ENCODE results near the gene TMEM131.

TMEM131 gene

DNA sequence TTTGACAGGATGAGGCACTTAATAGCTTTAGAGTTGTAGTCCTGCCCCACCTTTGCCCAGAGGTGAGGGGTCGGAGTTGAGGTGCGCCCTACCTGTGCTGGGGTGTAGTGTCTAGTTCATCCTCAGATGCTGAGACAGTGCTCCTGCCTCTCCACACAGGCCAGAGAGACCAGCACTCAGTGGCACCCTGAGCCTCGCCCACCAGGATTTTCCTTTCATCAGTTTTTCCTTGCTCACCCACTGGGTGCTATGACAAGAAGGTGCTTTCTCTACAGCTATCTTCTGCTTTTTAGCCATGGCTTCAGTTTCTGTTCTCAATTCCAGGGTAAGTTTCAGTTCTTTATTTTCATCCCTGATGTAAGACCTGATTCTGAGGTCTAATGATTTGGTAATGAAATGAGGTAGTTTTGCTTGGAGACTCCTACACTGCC is 16.8 kb upstream of the TMEM131 start:
- no peak overlapping the region for H3K4me3 ChIP-seq (ENCODE audit: low read depth, low read length)
- no peak for DNase-seq (ENCODE audit: low read depth, low spot score)
- in situ Hi-C loops (cut with HindIII; ENCODE audit: low sequenced_read_pairs) = no loop called here
- TF ChIP-seq, protein P1, sequence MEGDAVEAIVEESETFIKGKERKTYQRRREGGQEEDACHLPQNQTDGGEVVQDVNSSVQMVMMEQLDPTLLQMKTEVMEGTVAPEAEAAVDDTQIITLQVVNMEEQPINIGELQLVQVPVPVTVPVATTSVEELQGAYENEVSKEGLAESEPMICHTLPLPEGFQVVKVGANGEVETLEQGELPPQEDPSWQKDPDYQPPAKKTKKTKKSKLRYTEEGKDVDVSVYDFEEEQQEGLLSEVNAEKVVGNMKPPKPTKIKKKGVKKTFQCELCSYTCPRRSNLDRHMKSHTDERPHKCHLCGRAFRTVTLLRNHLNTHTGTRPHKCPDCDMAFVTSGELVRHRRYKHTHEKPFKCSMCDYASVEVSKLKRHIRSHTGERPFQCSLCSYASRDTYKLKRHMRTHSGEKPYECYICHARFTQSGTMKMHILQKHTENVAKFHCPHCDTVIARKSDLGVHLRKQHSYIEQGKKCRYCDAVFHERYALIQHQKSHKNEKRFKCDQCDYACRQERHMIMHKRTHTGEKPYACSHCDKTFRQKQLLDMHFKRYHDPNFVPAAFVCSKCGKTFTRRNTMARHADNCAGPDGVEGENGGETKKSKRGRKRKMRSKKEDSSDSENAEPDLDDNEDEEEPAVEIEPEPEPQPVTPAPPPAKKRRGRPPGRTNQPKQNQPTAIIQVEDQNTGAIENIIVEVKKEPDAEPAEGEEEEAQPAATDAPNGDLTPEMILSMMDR (IDR thresholded peaks at IDR 0.05; ENCODE audit: low read depth, low read length) = no peak

DNA sequence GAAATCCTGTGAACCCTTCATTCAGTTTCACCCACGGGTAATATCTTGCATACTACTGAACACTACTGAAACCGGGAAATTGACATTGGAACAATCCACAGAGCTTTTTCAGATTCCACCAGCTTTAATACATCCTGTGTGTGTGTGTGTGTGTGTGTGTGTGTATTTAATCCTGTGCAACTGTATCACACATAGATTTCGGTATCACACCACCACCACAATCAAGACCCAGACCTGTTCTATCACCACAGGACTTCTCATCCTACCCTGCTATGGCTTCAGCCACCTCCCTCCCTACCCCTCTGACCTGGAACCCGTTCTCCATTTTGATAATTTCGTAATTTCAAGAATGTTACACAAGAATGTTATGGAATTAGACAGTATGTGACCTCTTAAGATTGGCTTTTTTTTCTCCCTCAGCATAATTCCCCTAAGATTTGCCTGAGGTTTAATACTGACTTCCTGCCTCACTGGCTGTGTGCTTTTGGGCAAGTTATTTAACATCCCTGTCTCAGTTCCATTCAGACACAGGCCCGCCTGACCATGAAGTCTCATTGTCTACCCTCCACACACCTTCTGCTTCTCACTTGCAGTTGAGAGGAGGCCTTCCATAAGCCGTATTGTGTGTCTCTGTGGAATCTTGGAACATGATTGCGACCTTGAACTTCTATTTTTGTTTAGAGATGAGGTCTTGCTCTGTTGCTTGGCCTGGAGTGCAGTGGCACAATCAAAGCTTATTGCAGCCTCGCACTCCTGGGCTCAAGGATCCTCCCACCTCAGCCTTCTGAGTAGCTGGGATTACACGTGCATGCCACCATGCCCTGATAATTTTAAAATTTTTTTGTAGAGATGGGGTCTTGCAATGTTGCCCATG is 14.4 kb upstream of the TMEM131 start:
- H3K4me3 ChIP-seq (ENCODE audit: low read depth, low read length) = no peak overlapping the region
- TF ChIP-seq, protein P1 (IDR thresholded peaks at IDR 0.05; ENCODE audit: low read depth, low read length) = no peak
- DNase-seq (ENCODE audit: low read depth, low spot score) = no peak
- in situ Hi-C loops (cut with HindIII; ENCODE audit: low sequenced_read_pairs) = no loop called here

DNA sequence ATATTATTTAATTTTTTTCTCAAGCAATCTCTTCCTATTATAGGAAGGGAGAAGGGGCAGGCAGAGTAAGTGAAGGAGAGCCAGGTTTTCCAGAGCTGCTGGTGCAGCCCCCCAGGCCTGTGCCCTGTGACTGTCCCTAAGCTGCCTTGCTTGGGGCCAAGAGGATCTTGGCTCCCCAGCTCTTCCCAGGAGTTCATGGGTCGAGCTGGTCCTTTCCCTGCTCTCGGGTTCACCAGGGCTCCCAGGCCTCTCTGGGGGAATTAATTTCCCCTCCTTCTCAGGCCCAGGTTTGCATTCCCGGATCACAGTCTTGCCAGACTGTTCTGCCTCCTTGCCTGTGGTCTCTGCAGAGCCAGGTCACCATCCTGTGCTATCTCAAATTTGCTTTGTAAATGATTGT is 12.7 kb upstream of the TMEM131 start:
- in situ Hi-C loops (cut with HindIII; ENCODE audit: low sequenced_read_pairs) = no loop called here

DNA sequence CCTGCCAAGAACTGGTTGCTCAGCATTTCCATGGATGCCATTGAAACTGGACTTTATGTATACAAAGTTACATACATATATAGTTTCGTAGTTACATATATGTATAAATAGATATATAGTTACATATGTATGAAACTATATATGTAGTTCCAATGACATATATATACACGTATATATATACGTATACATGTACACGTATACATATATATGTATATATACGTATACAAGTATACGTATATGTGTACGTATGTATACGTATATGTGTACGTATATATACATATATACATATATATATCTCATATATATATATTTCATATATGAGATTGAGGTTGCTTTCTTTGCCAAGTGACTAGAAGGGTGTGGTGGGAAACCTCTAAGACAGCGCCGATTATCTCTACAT is 10.6 kb upstream of the TMEM131 start:
- in situ Hi-C loops (cut with HindIII; ENCODE audit: low sequenced_read_pairs) = no loop called here
- DNase-seq (ENCODE audit: low read depth, low spot score) = no peak
- TF ChIP-seq, protein P1 (IDR thresholded peaks at IDR 0.05; ENCODE audit: low read depth, low read length) = no peak
- no peak overlapping the region for H3K4me3 ChIP-seq (ENCODE audit: low read depth, low read length)

More for the DNA sequence above, 12.7 kb upstream of the TMEM131 start:
- no peak overlapping the region for H3K4me3 ChIP-seq (ENCODE audit: low read depth, low read length)
- no peak for DNase-seq (ENCODE audit: low read depth, low spot score)
- TF ChIP-seq, protein P1 (IDR thresholded peaks at IDR 0.05; ENCODE audit: low read depth, low read length) = no peak

DNA sequence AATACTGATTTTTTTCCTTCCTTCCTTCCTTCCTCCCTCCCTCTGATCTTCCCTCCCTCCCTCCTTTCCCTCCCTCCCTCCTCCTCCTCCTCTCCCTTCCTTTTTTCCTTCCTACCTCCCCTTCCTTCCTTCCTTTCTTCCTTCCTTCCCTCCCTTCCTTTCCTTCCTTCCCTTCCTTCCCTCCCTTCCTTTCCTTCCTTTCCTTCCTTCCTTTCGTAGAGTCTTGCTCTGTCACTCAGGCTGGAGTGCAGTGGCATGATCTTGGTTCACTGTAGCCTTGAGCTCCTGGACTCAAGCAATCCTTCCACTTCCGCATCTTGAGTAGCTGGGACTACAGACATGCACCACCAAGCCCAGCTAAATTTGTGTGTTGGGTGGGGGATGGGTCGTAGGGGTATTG is 8.9 kb upstream of the TMEM131 start:
- TF ChIP-seq, protein P1 (IDR thresholded peaks at IDR 0.05; ENCODE audit: low read depth, low read length) = no peak
- in situ Hi-C loops (cut with HindIII; ENCODE audit: low sequenced_read_pairs) = no loop called here
- no peak overlapping the region for H3K4me3 ChIP-seq (ENCODE audit: low read depth, low read length)
- DNase-seq (ENCODE audit: low read depth, low spot score) = no peak

DNA sequence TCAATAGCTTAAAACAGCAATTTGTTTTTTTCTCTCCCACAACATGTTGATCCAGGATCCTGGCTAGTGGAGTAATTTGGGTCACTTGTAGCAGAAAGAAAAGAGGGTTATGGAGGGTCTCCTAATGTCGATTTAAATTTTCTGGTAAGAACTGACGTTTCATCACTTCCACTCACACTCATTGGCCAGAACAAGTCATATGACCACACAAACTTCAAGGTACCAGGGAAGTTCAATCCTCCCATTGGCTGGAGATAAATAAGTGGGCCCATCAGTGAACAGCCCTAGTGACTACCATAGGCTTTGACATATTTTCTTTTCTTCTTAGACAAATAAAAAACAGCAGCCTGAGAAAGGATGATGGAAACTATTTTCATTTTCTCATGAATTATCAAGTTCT is 8.3 kb upstream of the TMEM131 start:
- in situ Hi-C loops (cut with HindIII; ENCODE audit: low sequenced_read_pairs) = no loop called here
- DNase-seq (ENCODE audit: low read depth, low spot score) = no peak
- no peak overlapping the region for H3K4me3 ChIP-seq (ENCODE audit: low read depth, low read length)
- TF ChIP-seq, protein P1 (IDR thresholded peaks at IDR 0.05; ENCODE audit: low read depth, low read length) = no peak

Data from astrocyte of the spinal cord (primary cell).